HEK293T (cell line): Measurements from ENCODE around the gene STAT5B.
"Not testable (repeated sequence)": the region's sequence is repeated elsewhere in the genome, so short reads cannot be mapped to it uniquely, and the experiment has no call there.

Experiments used
- CTCF ChIA-PET: fragments of 350-600 bp; formaldehyde crosslinking; extraction: SDS; loops from one replicate; lab custom pipeline; 2021; ENCODE audit warnings: antibody characterized with exemption, inconsistent platforms; lab: Yijun Ruan, JAX
- POLR2A ChIA-PET: fragments of 350-600 bp; formaldehyde crosslinking; extraction: SDS; loops from one replicate; lab custom pipeline; 2020; ENCODE audit warnings: antibody characterized with exemption, inconsistent platforms; lab: Yijun Ruan, JAX
- DNase-seq: peaks from one replicate; pipeline ENCODE4 v3.0.0; 2012; ENCODE audit warnings: mixed read lengths; ENCODE audit errors: extremely low spot score
- ARNT ChIP-seq: fragments of 450-650 bp; IDR thresholded peaks from 2 replicates; pipeline ENCODE4 v1.6.1; 2017; ENCODE audit warnings: mild to moderate bottlenecking
- BHLHE40 ChIP-seq: fragments of 450-650 bp; IDR thresholded peaks from 2 replicates; pipeline ENCODE4 v1.6.1; 2016; ENCODE audit warnings: mild to moderate bottlenecking, moderate library complexity, borderline replicate concordance
- CTBP1 ChIP-seq: fragments of 450-650 bp; IDR thresholded peaks from 2 replicates; pipeline ENCODE4 v1.6.1; 2016; ENCODE audit warnings: borderline replicate concordance
- ELF4 ChIP-seq: fragments of 450-650 bp; IDR thresholded peaks from 2 replicates; pipeline ENCODE4 v1.6.1; 2017; ENCODE audit warnings: antibody characterized with exemption
- FOXA1 ChIP-seq: fragments of 450-650 bp; IDR thresholded peaks from 2 replicates; pipeline ENCODE4 v1.6.1; 2016; ENCODE audit warnings: mild to moderate bottlenecking
- FOXK2 ChIP-seq: fragments of 450-650 bp; IDR thresholded peaks from 2 replicates; pipeline ENCODE4 v1.6.1; 2016; ENCODE audit warnings: mild to moderate bottlenecking
- FOXM1 ChIP-seq: fragments of 450-650 bp; IDR thresholded peaks from 2 replicates; pipeline ENCODE4 v1.6.1; 2017; ENCODE audit warnings: mild to moderate bottlenecking, borderline replicate concordance
- HDGF ChIP-seq: fragments of 450-650 bp; IDR thresholded peaks from 2 replicates; pipeline ENCODE4 v1.6.1; 2017; ENCODE audit warnings: antibody characterized with exemption, borderline replicate concordance
- L3MBTL2 ChIP-seq: fragments of 450-650 bp; conservative IDR thresholded peaks from 2 replicates; pipeline ENCODE4 v1.6.1; 2016; ENCODE audit warnings: mild to moderate bottlenecking
- LEF1 ChIP-seq: fragments of 450-650 bp; IDR thresholded peaks from 2 replicates; pipeline ENCODE4 v1.6.1; 2017; ENCODE audit warnings: mild to moderate bottlenecking, borderline replicate concordance
- NFRKB ChIP-seq: fragments of 450-650 bp; IDR thresholded peaks from 2 replicates; pipeline ENCODE4 v1.6.1; 2016; ENCODE audit warnings: mild to moderate bottlenecking, moderate library complexity
- PKNOX1 ChIP-seq: fragments of 450-650 bp; IDR thresholded peaks from 2 replicates; pipeline ENCODE4 v1.6.1; 2016
- SP1 ChIP-seq: fragments of 450-650 bp; IDR thresholded peaks from 2 replicates; pipeline ENCODE4 v1.6.1; 2017
- SUZ12 ChIP-seq: fragments of 450-650 bp; IDR thresholded peaks from 2 replicates; pipeline ENCODE4 v1.6.1; 2016; ENCODE audit warnings: mild to moderate bottlenecking
- TARDBP ChIP-seq: fragments of 450-650 bp; IDR thresholded peaks from 2 replicates; pipeline ENCODE4 v1.6.1; 2016
- ZNF384 ChIP-seq: fragments of 450-650 bp; IDR thresholded peaks from 2 replicates; pipeline ENCODE4 v1.6.1; 2016

Gene STAT5B

GRCh38 chr17:42225646-42226045, 50.5 kb downstream of the STAT5B start:
- POLR2A ChIA-PET, result no interaction called here
- no peak for DNase-seq
- CTCF ChIA-PET, result no interaction called here
- no peak for TF ChIP-seq LEF1
- TF ChIP-seq SUZ12, result no peak
- no peak for TF ChIP-seq NFRKB
- TF ChIP-seq FOXM1, result no peak
- no peak for TF ChIP-seq ELF4
- TF ChIP-seq HDGF, result no peak
- no peak for TF ChIP-seq PKNOX1
- TF ChIP-seq ZNF384, result no peak
- no peak for TF ChIP-seq TARDBP
- TF ChIP-seq SP1, result no peak
- TF ChIP-seq L3MBTL2, result no peak
- TF ChIP-seq FOXK2, result no peak
- TF ChIP-seq BHLHE40, result no peak
- no peak for TF ChIP-seq CTBP1
- TF ChIP-seq ARNT, result no peak
- no peak for TF ChIP-seq FOXA1

DNA sequence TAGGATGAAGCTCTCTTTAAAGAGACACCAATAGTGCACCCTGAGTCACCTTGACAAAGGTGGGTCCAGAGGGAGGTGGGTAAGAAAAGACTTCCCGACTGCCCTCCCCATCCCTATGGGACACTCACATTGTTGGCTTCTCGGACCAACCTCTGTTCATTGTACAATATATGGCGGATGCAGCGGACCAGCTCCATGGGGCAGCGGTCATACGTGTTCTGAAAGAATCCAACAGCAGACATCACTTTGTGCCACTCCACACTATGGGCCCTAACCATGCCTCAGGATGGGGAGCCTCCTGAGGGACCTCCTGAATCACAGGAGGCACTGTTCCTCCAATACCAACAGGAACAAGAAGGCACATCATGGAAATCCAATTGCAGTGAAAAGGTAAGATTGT, 51.5 kb downstream of the STAT5B start:
- TF ChIP-seq SUZ12 (no peak), CTBP1 (no peak), HDGF (no peak), ZNF384 (no peak), FOXM1 (no peak), ELF4 (no peak), FOXK2 (no peak), FOXA1 (no peak), LEF1 (no peak), PKNOX1 (no peak), NFRKB (no peak), ARNT (no peak), TARDBP (no peak), SP1 (no peak)
- ChIA-PET CTCF (no interaction called here), POLR2A (no interaction called here)
- DNase-seq, result no peak

DNA sequence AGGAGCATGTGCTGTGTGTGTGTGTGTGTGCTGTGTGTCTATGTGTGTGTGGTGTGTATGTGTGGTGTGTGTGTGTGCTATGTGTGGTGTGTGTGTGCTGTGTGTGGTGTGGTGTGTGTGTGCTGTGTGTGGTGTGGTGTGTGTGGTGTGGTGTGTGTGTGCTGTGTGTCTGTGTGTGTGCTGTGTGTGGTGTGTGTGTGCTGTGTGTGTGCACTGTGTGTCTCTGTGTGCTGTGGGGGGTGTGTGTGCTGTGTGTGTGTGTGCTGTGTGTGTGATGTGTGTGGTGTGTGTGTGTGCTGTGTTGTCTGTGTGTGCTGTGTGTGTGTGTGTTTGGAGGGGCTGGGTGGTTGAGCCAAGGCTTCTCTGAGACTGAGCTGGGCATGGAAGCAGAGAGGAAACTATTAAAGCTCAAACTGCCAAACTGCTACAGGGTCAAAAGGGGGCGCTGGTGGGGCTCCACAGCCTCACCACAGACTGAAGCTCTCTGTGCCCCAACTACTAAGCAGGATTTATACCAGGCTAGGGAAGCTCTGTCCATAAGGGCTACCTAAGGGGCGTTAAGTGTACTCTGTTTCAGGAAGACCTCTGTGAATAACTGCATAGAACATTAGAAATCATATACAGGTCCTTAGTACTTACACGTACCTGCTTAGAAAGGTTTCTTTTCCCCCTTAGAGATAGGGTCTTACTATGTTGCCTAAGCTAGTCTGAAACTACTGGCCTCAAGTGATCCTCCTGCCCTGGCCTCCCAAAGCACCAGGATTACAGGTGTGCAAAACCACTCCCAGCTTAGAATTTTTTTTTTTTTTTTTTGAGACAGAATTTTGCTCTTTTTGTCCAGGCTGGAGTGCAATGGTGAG, 54.1 kb downstream of the STAT5B start:
- DNase-seq, result peak; percentile 70
- TF ChIP-seq ARNT, result no peak
- TF ChIP-seq BHLHE40, result no peak
- TF ChIP-seq NFRKB, result no peak
- TF ChIP-seq FOXA1, result no peak
- no peak for TF ChIP-seq HDGF
- no peak for TF ChIP-seq CTBP1
- TF ChIP-seq PKNOX1, result no peak
- no peak for TF ChIP-seq FOXK2
- no peak for TF ChIP-seq SP1
- TF ChIP-seq ZNF384, result no peak
- TF ChIP-seq L3MBTL2, result no peak
- no peak for TF ChIP-seq FOXM1
- TF ChIP-seq SUZ12, result no peak
- no peak for TF ChIP-seq ELF4
- TF ChIP-seq TARDBP, result no peak
- TF ChIP-seq LEF1, result no peak
- POLR2A ChIA-PET, result interaction anchor here (0.8 to 1.6 kb wide), 2 partner anchors 14 to 49 kb away, joined by 3 to 5 read pairs; no protein-coding TSS in a partner anchor
- CTCF ChIA-PET, result interaction anchor here (0.6 to 2.3 kb wide), 28 partner anchors 8 to 345 kb away, joined by 3 to 13 read pairs (median 4); partner anchors contain the start of genes GHDC and HCRT

GRCh38 chr17:42219280-42219679, 56.9 kb downstream of the STAT5B start:
- CTCF ChIA-PET, POLR2A ChIA-PET, DNase-seq: not testable (repeated sequence)

DNA sequence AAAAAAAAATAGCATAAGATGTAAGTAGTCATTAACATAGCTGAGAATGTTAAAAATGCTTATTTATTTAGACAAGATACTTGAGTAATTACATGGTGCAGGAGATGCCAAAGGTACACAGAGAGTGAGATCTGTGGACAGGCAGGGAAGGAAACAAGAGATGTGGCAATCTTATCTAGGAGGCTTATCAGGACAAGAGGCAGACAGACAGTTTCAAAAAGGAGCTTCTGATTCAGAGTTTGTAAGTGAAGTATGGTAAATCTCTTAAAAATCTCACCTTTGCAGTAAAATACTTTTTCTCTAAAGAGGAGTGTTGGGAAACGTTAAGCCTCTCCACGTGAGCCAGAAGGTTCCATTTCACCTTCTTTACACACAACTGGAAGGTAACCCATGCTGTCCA, 62.0 kb downstream of the STAT5B start:
- CTCF ChIA-PET, result interaction anchor here (0.6 kb wide), 1 partner anchor 8 kb away, joined by 3 read pairs; no protein-coding TSS in a partner anchor
- TF ChIP-seq BHLHE40, result no peak
- no peak for TF ChIP-seq FOXM1
- TF ChIP-seq CTBP1, result no peak
- no peak for TF ChIP-seq ELF4
- no peak for TF ChIP-seq HDGF
- TF ChIP-seq ARNT, result no peak
- TF ChIP-seq NFRKB, result no peak
- TF ChIP-seq TARDBP, result no peak
- no peak for TF ChIP-seq L3MBTL2
- no peak for TF ChIP-seq LEF1
- TF ChIP-seq PKNOX1, result no peak
- no peak for TF ChIP-seq FOXA1
- TF ChIP-seq SUZ12, result no peak
- no peak for TF ChIP-seq FOXK2
- no peak for TF ChIP-seq SP1
- DNase-seq, result no peak
- POLR2A ChIA-PET, result interaction anchor here (1.0 kb wide), 1 partner anchor 20 kb away, joined by 3 read pairs; the partner anchor contains the start of gene GHDC
